Stomach (tissue), 4 donors: ENCODE measurements around the gene ITPR1.

ENCODE experiments used
- POLR2A ChIP-seq, 4 donors: fragments of 450-650 bp; IDR thresholded peaks; one replicate each; pipeline ENCODE4 v1.6.1; 2016; ENCODE audit warnings: antibody characterized with exemption in 4 of 4, control low read depth in 2 of 4, mild to moderate bottlenecking in 1 of 4, moderate library complexity in 1 of 4
- TF ChIP-seq, protein P1 (sequence below), 7 experiments: fragments of 450-650 bp in 4 of 7; fragments of 200-600 bp in 3 of 7; sonication (generic) in 3 of 7; IDR thresholded peaks; one replicate each; pipeline ENCODE4 v1.5.1; 2016 to 2019; ENCODE audit warnings: antibody characterized with exemption in 7 of 7, control low read depth in 2 of 7, mild to moderate bottlenecking in 1 of 7

GRCh38 chr3:4591669-4592068 is 98.5 kb downstream of the ITPR1 start:
- TF ChIP-seq, protein P1, sequence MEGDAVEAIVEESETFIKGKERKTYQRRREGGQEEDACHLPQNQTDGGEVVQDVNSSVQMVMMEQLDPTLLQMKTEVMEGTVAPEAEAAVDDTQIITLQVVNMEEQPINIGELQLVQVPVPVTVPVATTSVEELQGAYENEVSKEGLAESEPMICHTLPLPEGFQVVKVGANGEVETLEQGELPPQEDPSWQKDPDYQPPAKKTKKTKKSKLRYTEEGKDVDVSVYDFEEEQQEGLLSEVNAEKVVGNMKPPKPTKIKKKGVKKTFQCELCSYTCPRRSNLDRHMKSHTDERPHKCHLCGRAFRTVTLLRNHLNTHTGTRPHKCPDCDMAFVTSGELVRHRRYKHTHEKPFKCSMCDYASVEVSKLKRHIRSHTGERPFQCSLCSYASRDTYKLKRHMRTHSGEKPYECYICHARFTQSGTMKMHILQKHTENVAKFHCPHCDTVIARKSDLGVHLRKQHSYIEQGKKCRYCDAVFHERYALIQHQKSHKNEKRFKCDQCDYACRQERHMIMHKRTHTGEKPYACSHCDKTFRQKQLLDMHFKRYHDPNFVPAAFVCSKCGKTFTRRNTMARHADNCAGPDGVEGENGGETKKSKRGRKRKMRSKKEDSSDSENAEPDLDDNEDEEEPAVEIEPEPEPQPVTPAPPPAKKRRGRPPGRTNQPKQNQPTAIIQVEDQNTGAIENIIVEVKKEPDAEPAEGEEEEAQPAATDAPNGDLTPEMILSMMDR (IDR thresholded peaks at IDR 0.05), result no peak
- no peak for TF ChIP-seq POLR2A (IDR thresholded peaks at IDR 0.05)
